Keratinocyte (primary cell): ENCODE data around the gene ANKRD44.

Source experiments
- CTCF ChIP-seq, 3 experiments: IDR thresholded peaks in 1 of 3; conservative IDR thresholded peaks in 1 of 3; optimal IDR thresholded peaks in 1 of 3; 2 replicates in 2 of 3; 3 replicates in 1 of 3; pipeline versions ENCODE3 to v1.5.1; 2011; ENCODE audit warnings: low read length in 3 of 3, mild to moderate bottlenecking in 3 of 3, moderate library complexity in 2 of 3, control low read depth in 1 of 3, inconsistent platforms in 1 of 3; ENCODE audit not compliant: insufficient read depth in 2 of 3; ENCODE audit errors: extremely low read depth in 1 of 3
- EZH2 ChIP-seq: IDR thresholded peaks from one replicate; pipeline ENCODE4 v1.6.1; 2012; ENCODE audit warnings: inconsistent platforms, mild to moderate bottlenecking, low read length, moderate library complexity

- TF ChIP-seq CTCF (optimal IDR thresholded peaks at IDR 0.05 in 1 of 3, IDR thresholded peaks at IDR 0.05 in 1 of 3, conservative IDR thresholded peaks at IDR 0.05 in 1 of 3; ENCODE audit: extremely low read depth in 1 of 3, insufficient read depth in 2 of 3, low read length in 3 of 3) (no peak), EZH2 (no peak)
These were observed 12.7 kb downstream of the ANKRD44 start for GRCh38 chr2:197297772-197298318.
